Ishikawa (cell line): ENCODE measurements around the gene NGFR.

ENCODE experiments used
- CEBPB ChIP-seq: IDR thresholded peaks from 2 replicates; pipeline ENCODE4 v1.6.1; 2012
- CREB1 ChIP-seq: IDR thresholded peaks from 2 replicates; pipeline ENCODE4 v1.6.1; 2012; ENCODE audit warnings: low read depth
- EGR1 ChIP-seq: IDR thresholded peaks from 2 replicates; pipeline ENCODE4 v1.6.1; 2012
- EP300 ChIP-seq: IDR thresholded peaks from 2 replicates; pipeline ENCODE4 v1.6.1; 2012; ENCODE audit warnings: borderline replicate concordance
- FOXM1 ChIP-seq: IDR thresholded peaks from 2 replicates; pipeline ENCODE4 v1.6.1; 2012; ENCODE audit warnings: low read depth, borderline replicate concordance
- MAX ChIP-seq: IDR thresholded peaks from 2 replicates; pipeline ENCODE4 v1.6.1; 2012
- NFIC ChIP-seq: IDR thresholded peaks from 2 replicates; pipeline ENCODE4 v1.6.1; 2012
- RAD21 ChIP-seq: IDR thresholded peaks from 2 replicates; pipeline ENCODE4 v1.6.1; 2012; ENCODE audit warnings: low read depth
- REST ChIP-seq: IDR thresholded peaks from 2 replicates; pipeline ENCODE4 v1.6.1; 2012; ENCODE audit warnings: low read depth, mild to moderate bottlenecking
- TAF1 ChIP-seq: IDR thresholded peaks from 2 replicates; pipeline ENCODE4 v1.6.1; 2012; ENCODE audit warnings: low read depth, mild to moderate bottlenecking
- TCF12 ChIP-seq: IDR thresholded peaks from 2 replicates; pipeline ENCODE4 v1.6.1; 2012; ENCODE audit warnings: low read depth
- TEAD4 ChIP-seq: IDR thresholded peaks from 2 replicates; pipeline ENCODE4 v1.6.1; 2012
- USF1 ChIP-seq: IDR thresholded peaks from 2 replicates; pipeline ENCODE4 v1.6.1; 2012
- YY1 ChIP-seq: IDR thresholded peaks from 2 replicates; pipeline ENCODE4 v1.6.1; 2012; ENCODE audit warnings: low read depth
- ZBTB7A ChIP-seq: IDR thresholded peaks from 2 replicates; pipeline ENCODE4 v1.6.1; 2012; ENCODE audit warnings: low read depth

NGFR gene

DNA sequence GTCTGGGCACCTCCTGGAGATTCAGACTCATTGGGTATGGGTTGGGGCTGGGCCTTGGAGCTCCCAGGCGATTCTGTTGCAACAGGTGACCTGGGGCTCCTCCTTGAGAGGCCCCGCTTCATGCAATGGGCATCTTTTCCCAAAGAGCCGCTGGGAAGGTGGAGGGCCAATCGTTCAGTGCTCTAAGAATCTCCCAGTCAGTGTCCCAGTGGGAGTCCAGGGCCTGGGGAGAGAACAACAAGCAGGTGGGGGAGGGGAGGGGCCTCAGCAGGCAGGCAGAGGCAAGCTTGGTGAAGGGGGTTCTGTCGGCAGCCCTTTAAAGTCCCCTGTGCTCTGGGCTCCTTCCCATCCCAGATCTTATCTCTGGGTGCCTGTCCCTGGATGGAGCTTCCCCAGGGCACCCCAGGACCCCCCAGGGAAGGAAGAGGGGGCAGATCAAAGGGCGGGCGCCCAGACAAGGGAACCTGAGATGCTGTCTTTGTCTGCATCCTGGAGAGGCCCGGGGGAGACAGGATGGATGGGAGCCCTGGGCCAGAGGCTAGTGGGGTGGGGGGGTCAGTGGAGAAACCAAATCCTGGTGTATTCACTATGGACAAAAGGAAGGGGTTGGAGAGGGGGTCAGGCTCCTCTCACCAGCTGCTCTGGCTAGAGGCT lies 50.0 kb downstream of the NGFR start:
- TF ChIP-seq EP300 (no peak), TCF12 (no peak), TAF1 (no peak), NFIC (no peak), EGR1 (no peak), RAD21 (no peak), ZBTB7A (no peak), FOXM1 (no peak), MAX (no peak), REST (no peak), CREB1 (no peak), TEAD4 (no peak), YY1 (no peak), CEBPB (no peak), USF1 (no peak)

DNA sequence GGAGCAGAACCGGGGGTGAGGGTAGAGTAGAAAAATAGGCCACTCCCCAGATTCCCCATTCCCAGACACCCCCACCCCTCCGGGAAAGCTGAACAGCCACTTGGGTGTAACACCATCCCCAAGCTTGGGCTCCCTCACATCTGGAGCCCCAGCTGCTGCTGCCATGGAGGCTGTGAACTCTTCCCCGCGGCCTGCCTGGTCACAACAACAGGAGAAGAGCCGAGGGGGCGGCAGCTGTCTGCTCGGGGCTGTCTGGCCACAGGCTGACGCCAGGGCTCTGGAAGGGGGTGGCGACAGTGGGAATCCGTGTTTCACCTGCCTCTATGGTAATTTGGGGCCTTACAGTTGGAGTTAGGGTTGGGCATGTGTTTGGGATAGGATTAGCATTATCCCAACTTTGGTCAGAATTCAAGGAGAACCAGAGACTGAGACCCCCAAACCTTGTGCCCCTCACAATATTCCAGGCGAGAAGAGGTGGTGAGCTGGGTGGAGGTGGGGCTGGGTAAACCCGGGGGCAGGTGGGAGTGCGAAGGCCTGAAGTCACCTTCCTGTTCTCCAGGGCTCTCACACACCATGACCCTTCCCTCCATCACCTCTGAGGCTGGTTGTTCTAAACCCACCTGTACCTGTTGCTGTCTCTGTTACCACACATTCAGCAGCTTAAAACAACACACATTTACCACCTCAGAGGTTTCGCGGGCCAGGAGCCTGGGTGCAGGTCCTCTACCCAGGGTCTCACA lies 50.9 kb downstream of the NGFR start:
- TF ChIP-seq ZBTB7A, result no peak
- no peak for TF ChIP-seq EGR1
- no peak for TF ChIP-seq CEBPB
- no peak for TF ChIP-seq EP300
- TF ChIP-seq FOXM1, result no peak
- no peak for TF ChIP-seq MAX

GRCh38 chr17:49546546-49547535 lies 51.7 kb downstream of the NGFR start:
- TF ChIP-seq CREB1, result no peak
- no peak for TF ChIP-seq TAF1
- TF ChIP-seq FOXM1, result no peak
- TF ChIP-seq ZBTB7A, result no peak
- no peak for TF ChIP-seq USF1
- no peak for TF ChIP-seq REST
- no peak for TF ChIP-seq MAX
- TF ChIP-seq TCF12, result no peak

- TF ChIP-seq FOXM1 (no peak), NFIC (no peak), RAD21 (no peak), USF1 (no peak), EGR1 (no peak), CEBPB (no peak), ZBTB7A (no peak), YY1 (no peak), TAF1 (no peak), REST (no peak), TCF12 (no peak), TEAD4 (no peak), EP300 (no peak)
Observed at GRCh38 chr17:49547566-49547965, 52.5 kb downstream of the NGFR start.
